GM23338 (cell line): ENCODE measurements around the gene EPHA10. TPM values are rescaled to one million over a fixed set of nuclear protein-coding genes. Genes with fewer than 3 reads are reported as not detected.

ENCODE experiments used
- ATAC-seq: fragments of 200-7000 bp; cut with Tn5 transposase; 3 replicates; pipeline ENCODE4 v1.9.1; 2020
- DNase-seq: peaks from one replicate; pipeline ENCODE4 v3.0.0-alpha.2; 2015; ENCODE audit warnings: low spot score
- H2AFZ ChIP-seq: fragments of 200-600 bp; sonication (generic); 2 replicates; pipeline ENCODE4 v1.8.0; 2016; ENCODE audit warnings: antibody characterized with exemption, mild to moderate bottlenecking, moderate library complexity
- H3F3A ChIP-seq: fragments of 200-600 bp; sonication (generic); replicated peaks from 2 replicates; pipeline ENCODE4 v1.8.0; 2017; ENCODE audit warnings: antibody characterized with exemption, mixed run types, low read depth
- H3K27ac ChIP-seq: fragments of 200-600 bp; sonication (generic); 2 replicates; pipeline ENCODE4 v1.6.1; 2016; ENCODE audit warnings: low read depth
- H3K27me3 ChIP-seq: fragments of 200-600 bp; sonication (generic); 2 replicates; pipeline ENCODE4 v1.8.0; 2016; ENCODE audit warnings: mild to moderate bottlenecking, mixed run types, moderate library complexity; ENCODE audit not compliant: insufficient read depth
- H3K36me3 ChIP-seq: fragments of 200-600 bp; sonication (generic); 2 replicates; pipeline ENCODE4 v1.8.0; 2016; ENCODE audit warnings: mild to moderate bottlenecking; ENCODE audit not compliant: insufficient read depth
- H3K4me1 ChIP-seq: fragments of 200-600 bp; sonication (generic); 2 replicates; pipeline ENCODE4 v1.8.0; 2016; ENCODE audit warnings: mild to moderate bottlenecking, moderate library complexity; ENCODE audit not compliant: insufficient read depth
- H3K4me2 ChIP-seq: fragments of 200-600 bp; sonication (generic); 2 replicates; pipeline ENCODE4 v1.7.1; 2017; ENCODE audit warnings: mixed run types
- H3K4me3 ChIP-seq: fragments of 200-600 bp; sonication (generic); 2 replicates; pipeline ENCODE4 v1.6.1; 2016; ENCODE audit warnings: mixed run types
- H3K79me2 ChIP-seq: fragments of 200-600 bp; sonication (generic); replicated peaks from 2 replicates; pipeline ENCODE4 v1.8.0; 2017; ENCODE audit warnings: mild to moderate bottlenecking; ENCODE audit not compliant: insufficient read depth
- H3K9me2 ChIP-seq: fragments of 200-600 bp; sonication (generic); 2 replicates; pipeline ENCODE4 v1.8.0; 2017; ENCODE audit not compliant: insufficient read depth
- H4K20me1 ChIP-seq: fragments of 200-600 bp; sonication (generic); replicated peaks from 2 replicates; pipeline ENCODE4 v1.8.0; 2017; ENCODE audit warnings: mild to moderate bottlenecking; ENCODE audit not compliant: insufficient read depth
- H3K27ac Mint-ChIP-seq: 2 replicates; pipeline ENCODE4 v1.8.0; 2020; ENCODE audit warnings: inconsistent platforms, mild to moderate bottlenecking, moderate library complexity, mixed read lengths
- H3K27me3 Mint-ChIP-seq: 3 replicates; pipeline ENCODE4 v1.8.0; 2022; ENCODE audit warnings: low read depth, mild to moderate bottlenecking, moderate library complexity, mixed read lengths, inconsistent platforms; ENCODE audit not compliant: insufficient read depth, poor library complexity
- H3K36me3 Mint-ChIP-seq: 3 replicates; pipeline ENCODE4 v1.8.0; 2021; ENCODE audit warnings: low read depth, mild to moderate bottlenecking, inconsistent platforms, moderate library complexity, mixed read lengths
- H3K4me1 Mint-ChIP-seq: 3 replicates; pipeline ENCODE4 v1.8.0; 2020; ENCODE audit warnings: mild to moderate bottlenecking, inconsistent platforms, mixed read lengths
- H3K4me3 Mint-ChIP-seq: 3 replicates; pipeline ENCODE4 v1.8.0; 2021; ENCODE audit warnings: moderate library complexity, mild to moderate bottlenecking, inconsistent platforms, mixed read lengths
- H3K9me3 Mint-ChIP-seq: 3 replicates; pipeline ENCODE4 v1.8.0; 2020; ENCODE audit warnings: moderate library complexity, mild to moderate bottlenecking, inconsistent platforms, mixed read lengths
- CREB1 ChIP-seq: fragments of 250-450 bp; sonication (Bioruptor Pico); IDR thresholded peaks from 2 replicates; pipeline ENCODE4 v1.5.0; 2020; ENCODE audit warnings: low read depth, mild to moderate bottlenecking, moderate library complexity
- CTCF ChIP-seq, 2 experiments: fragments of 200-600 bp in 1 of 2; sonication (generic) in 1 of 2; conservative IDR thresholded peaks; 2 replicates each; pipeline versions ENCODE4 v1.5.1 to v1.6.1; 2016 to 2017; ENCODE audit warnings: antibody characterized with exemption in 2 of 2, low read depth in 2 of 2, mild to moderate bottlenecking in 2 of 2, moderate library complexity in 1 of 2
- ETS1 ChIP-seq: IDR thresholded peaks from 2 replicates; pipeline ENCODE4 v1.6.1; 2016; ENCODE audit warnings: antibody characterized with exemption
- EZH2 ChIP-seq: fragments of 200-600 bp; sonication (generic); IDR thresholded peaks from one replicate; pipeline ENCODE4 v1.8.0; 2017; ENCODE audit warnings: antibody characterized with exemption, mild to moderate bottlenecking, low read depth; ENCODE audit not compliant: unreplicated experiment
- EZH2phosphoT487 ChIP-seq: fragments of 200-600 bp; sonication (generic); IDR thresholded peaks from one replicate; pipeline ENCODE4 v1.8.1; 2018; ENCODE audit warnings: antibody characterized with exemption; ENCODE audit not compliant: unreplicated experiment
- JUNB ChIP-seq: IDR thresholded peaks from one replicate; pipeline ENCODE4 v1.6.1; 2016; ENCODE audit warnings: antibody characterized with exemption; ENCODE audit not compliant: unreplicated experiment
- NANOG ChIP-seq: IDR thresholded peaks from 2 replicates; pipeline ENCODE4 v1.6.1; 2016; ENCODE audit warnings: antibody characterized with exemption, borderline replicate concordance
- POLR2AphosphoS5 ChIP-seq: IDR thresholded peaks from 2 replicates; pipeline ENCODE4 v1.6.1; 2016; ENCODE audit warnings: antibody characterized with exemption, low read depth
- REST ChIP-seq: IDR thresholded peaks from one replicate; pipeline ENCODE4 v1.6.1; 2018; ENCODE audit warnings: antibody characterized with exemption; ENCODE audit not compliant: unreplicated experiment
- ZNF114 ChIP-seq: fragments of 250-450 bp; sonication (Bioruptor Pico); IDR thresholded peaks from 2 replicates; pipeline ENCODE4 v1.5.0; 2020; ENCODE audit warnings: mild to moderate bottlenecking, moderate library complexity
- ZNF331 ChIP-seq: fragments of 250-450 bp; sonication (Bioruptor Pico); IDR thresholded peaks from 2 replicates; pipeline ENCODE4 v1.5.0; 2020; ENCODE audit warnings: low read depth, mild to moderate bottlenecking, moderate library complexity
- ZNF462 ChIP-seq: fragments of 250-450 bp; sonication (Bioruptor Pico); IDR thresholded peaks from 2 replicates; pipeline ENCODE4 v1.5.0; 2020; ENCODE audit warnings: mild to moderate bottlenecking, moderate library complexity
- polyA plus RNA-seq: library from polyadenylated mRNA; unstranded; fragments of >200 nt; fragmentation: Nextera tagmentation; extraction: Ambion mirVana; gene quantifications from 2 replicates; pipeline ENCODE4 v1.2.1, GENCODE V29; 2016
- total RNA-seq: library from RNA; depleted of rRNA; stranded (reverse); fragments of >200 nt; shearing (Covaris generic); gene quantifications from 2 replicates; pipeline ENCODE4 v1.2.3, GENCODE V29; 2014

Gene EPHA10
- total and polyA plus RNA-seq, 2 experiments from 2014 or later: 0.76 to 2.4 TPM

GRCh38 chr1:37814252-37814651 lies 49.3 kb upstream of the EPHA10 start (continued):
- TF ChIP-seq REST (no peak), ETS1 (no peak), EZH2phosphoT487 (no peak), EZH2 (no peak), ZNF331 (CRISPR knock-in tag) (no peak), CTCF (conservative IDR thresholded peaks at IDR 0.05; ENCODE audit: low read depth in 2 of 2) (no peak)

GRCh38 chr1:37813529-37814145 lies 48.7 kb upstream of the EPHA10 start:
- Histone ChIP-seq H3K9me2 (no peaks in the 10 kb centered on the region), H3K4me3 (no peak overlapping the region), H4K20me1 (peaks cover 10% of the 10 kb centered on the region), H3K36me3 (peaks cover 8% of the 10 kb centered on the region), H3K27ac (no peak overlapping the region), H2AFZ (no peak overlapping the region), H3K79me2 (peaks cover 13% of the 10 kb centered on the region; the same call in 1 of the 2 replicates), H3K4me1 (peaks cover 6% of the 10 kb centered on the region; the same call in 1 of the 2 replicates), H3K4me2 (no peak overlapping the region), H3K27me3 (no peaks in the 10 kb centered on the region), H3F3A (peaks cover 2% of the 10 kb centered on the region; the same call in 1 of the 2 replicates)
- Mint-ChIP-seq H3K27me3 (peaks cover 16% of the 10 kb centered on the region), H3K9me3 (no peaks in the 10 kb centered on the region), H3K4me3 (no peak overlapping the region), H3K36me3 (peaks cover 16% of the 10 kb centered on the region), H3K4me1 (peaks cover 19% of the 10 kb centered on the region; the same call in 2 of the 3 replicates), H3K27ac (no peak overlapping the region; the same call in 1 of the 2 replicates)
- DNase-seq (no peak), ATAC-seq (no peak)
- no peak for TF ChIP-seq EZH2phosphoT487
- no peak for TF ChIP-seq NANOG
- TF ChIP-seq JUNB: no peak
- no peak for TF ChIP-seq ZNF462 (CRISPR knock-in tag)
- no peak for TF ChIP-seq ZNF114 (CRISPR knock-in tag)
- TF ChIP-seq POLR2AphosphoS5: no peak
- no peak for TF ChIP-seq CREB1 (CRISPR knock-in tag)
